ENCODE measurements around the gene GPR84. TPM values are rescaled to one million over a fixed set of nuclear protein-coding genes. Genes with fewer than 3 reads are reported as not detected.

Gene GPR84
- polyA plus RNA-seq, 2 of the 4 experiments (the other 2 are of a cell fraction): not detected

GRCh38 chr12:54368709-54369596 lies 4.7 kb upstream of the GPR84 start (continued):
- TF ChIP-seq RFX5 (IDR thresholded peaks at IDR 0.05) (no peak), EP300 (IDR thresholded peaks at IDR 0.05) (no peak), USF2 (IDR thresholded peaks at IDR 0.05) (no peak), HMGXB4 (CRISPR knock-in tag; IDR thresholded peaks at IDR 0.05; ENCODE audit: borderline replicate concordance) (no peak), NFE2L2 (conservative IDR thresholded peaks at IDR 0.05; ENCODE audit: low read length) (no peak), EHMT2 (IDR thresholded peaks at IDR 0.05; ENCODE audit: low read depth) (no peak), NPAS2 (CRISPR knock-in tag; IDR thresholded peaks at IDR 0.05; ENCODE audit: borderline replicate concordance) (no peak)

DNA sequence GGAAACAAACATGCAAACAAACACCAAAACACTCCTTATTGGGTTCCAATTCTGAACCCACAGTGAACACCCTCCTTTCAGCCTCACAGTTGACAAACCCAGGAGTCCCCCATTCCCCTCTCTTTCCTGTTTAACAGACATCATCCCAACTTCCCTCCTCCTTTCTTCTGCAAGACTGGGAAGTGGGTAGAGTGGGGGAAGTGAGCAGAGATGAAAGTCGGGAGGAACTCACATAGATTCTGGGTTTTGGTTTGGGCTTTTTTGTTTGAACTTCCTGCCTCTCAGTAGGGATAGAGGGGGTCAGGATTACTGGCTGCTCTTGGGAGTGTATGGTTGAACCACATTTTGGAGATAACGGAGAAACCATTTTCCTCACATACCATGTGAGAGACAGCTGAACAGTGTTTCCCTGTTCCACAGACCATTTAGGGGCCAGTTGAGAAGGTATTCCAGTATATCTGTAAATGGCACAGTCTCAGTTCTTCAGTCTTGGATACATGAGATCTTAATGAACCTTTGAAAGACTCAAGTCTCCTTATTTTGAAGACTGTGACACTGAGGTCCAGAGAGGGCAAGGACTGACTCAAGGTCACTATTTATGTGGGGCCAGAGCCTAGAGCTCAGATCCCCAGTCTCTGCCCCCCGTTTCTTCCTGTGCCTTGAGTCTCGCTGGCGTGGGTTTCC lies 3.9 kb upstream of the GPR84 start:
- ATAC-seq (peak; percentile 1 to 3; a peak in 4 of 6 replicates), FAIRE-seq (no peak), DNase-seq (ENCODE audit: low read depth in 1 of 2, low spot score in 1 of 2) (no peak)
- TF ChIP-seq HOXA7 (CRISPR knock-in tag; IDR thresholded peaks at IDR 0.05): no peak
- TF ChIP-seq, protein P1, sequence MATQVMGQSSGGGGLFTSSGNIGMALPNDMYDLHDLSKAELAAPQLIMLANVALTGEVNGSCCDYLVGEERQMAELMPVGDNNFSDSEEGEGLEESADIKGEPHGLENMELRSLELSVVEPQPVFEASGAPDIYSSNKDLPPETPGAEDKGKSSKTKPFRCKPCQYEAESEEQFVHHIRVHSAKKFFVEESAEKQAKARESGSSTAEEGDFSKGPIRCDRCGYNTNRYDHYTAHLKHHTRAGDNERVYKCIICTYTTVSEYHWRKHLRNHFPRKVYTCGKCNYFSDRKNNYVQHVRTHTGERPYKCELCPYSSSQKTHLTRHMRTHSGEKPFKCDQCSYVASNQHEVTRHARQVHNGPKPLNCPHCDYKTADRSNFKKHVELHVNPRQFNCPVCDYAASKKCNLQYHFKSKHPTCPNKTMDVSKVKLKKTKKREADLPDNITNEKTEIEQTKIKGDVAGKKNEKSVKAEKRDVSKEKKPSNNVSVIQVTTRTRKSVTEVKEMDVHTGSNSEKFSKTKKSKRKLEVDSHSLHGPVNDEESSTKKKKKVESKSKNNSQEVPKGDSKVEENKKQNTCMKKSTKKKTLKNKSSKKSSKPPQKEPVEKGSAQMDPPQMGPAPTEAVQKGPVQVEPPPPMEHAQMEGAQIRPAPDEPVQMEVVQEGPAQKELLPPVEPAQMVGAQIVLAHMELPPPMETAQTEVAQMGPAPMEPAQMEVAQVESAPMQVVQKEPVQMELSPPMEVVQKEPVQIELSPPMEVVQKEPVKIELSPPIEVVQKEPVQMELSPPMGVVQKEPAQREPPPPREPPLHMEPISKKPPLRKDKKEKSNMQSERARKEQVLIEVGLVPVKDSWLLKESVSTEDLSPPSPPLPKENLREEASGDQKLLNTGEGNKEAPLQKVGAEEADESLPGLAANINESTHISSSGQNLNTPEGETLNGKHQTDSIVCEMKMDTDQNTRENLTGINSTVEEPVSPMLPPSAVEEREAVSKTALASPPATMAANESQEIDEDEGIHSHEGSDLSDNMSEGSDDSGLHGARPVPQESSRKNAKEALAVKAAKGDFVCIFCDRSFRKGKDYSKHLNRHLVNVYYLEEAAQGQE (IDR thresholded peaks at IDR 0.05): peak; percentile 67
- peak overlapping the region; percentile 93 for H3K4me2 ChIP-seq
- CTCF ChIA-PET: interaction anchor here (0.8 to 4.1 kb wide), 47 partner anchors 8 to 315 kb away, joined by 3 to 44 read pairs (median 6); partner anchors contain the start of genes COPZ1, HOXC4 and ZNF385A
- 34% methylated on average over 5 of the region's 5 CpGs for WGBS (ENCODE audit: missing lambda C conversion rate)
- peak overlapping the region; percentile 46 to 84 for H3K27ac ChIP-seq
- POLR2A ChIA-PET: interaction anchor here (0.7 kb wide), 1 partner anchor 27 kb away, joined by 3 read pairs; no protein-coding TSS in a partner anchor
- no peaks in the 10 kb centered on the region for H3K9me3 ChIP-seq
- H3K4me3 ChIP-seq: no peak overlapping the region
- peaks cover 44% of the 10 kb centered on the region for H3K4me1 ChIP-seq

DNA sequence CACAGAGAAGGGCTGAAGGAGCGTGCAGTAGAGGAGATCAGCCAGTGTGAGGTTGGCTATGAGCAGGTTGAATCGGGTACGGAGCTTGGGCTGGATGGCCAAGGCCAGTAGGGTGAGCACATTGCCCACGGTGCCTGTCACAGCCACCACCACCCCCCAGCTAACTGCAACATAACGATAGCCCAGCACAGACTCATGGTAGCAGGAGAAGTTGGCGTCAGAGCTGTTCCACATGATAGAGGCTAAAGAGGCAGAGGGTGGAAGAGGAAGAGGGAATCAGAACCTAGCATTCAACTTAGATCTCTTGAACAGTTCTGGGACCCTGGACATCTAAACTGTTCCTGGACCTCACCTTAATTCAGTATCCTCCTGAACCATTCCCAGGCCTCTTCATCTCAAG lies 668 bp downstream of the GPR84 start:
- Histone ChIP-seq H3K4me2 (no peak overlapping the region), H3K4me3 (no peak overlapping the region), H3K9me3 (no peaks in the 10 kb centered on the region), H3K27ac (no peak overlapping the region), H3K4me1 (peaks cover 20% of the 10 kb centered on the region)
- TF ChIP-seq JUNB (IDR thresholded peaks at IDR 0.05) (no peak), RNF2 (IDR thresholded peaks at IDR 0.05; ENCODE audit: borderline replicate concordance, low read depth) (no peak), NR3C1 (IDR thresholded peaks at IDR 0.05) (no peak), POLR2A (IDR thresholded peaks at IDR 0.05; ENCODE audit: low read length) (no peak), MAFK (IDR thresholded peaks at IDR 0.05; ENCODE audit: partially characterized antibody) (no peak), JUN (IDR thresholded peaks at IDR 0.05) (no peak), MAZ (IDR thresholded peaks at IDR 0.05; ENCODE audit: borderline replicate concordance, low read depth, low read length) (no peak), ESRRA (IDR thresholded peaks at IDR 0.05; ENCODE audit: borderline replicate concordance, low read length) (no peak)
- WGBS (ENCODE audit: missing lambda C conversion rate): 61% methylated on average over 6 of the region's 6 CpGs
- ChIA-PET CTCF (interaction anchor here (0.6 to 9.2 kb wide), 15 partner anchors 7 to 378 kb away, joined by 3 to 125 read pairs (median 5); partner anchors contain the start of gene HOXC10), POLR2A (no interaction called here)
- no peak for ATAC-seq
- DNase-seq (ENCODE audit: low read depth in 1 of 2, low spot score in 1 of 2): no peak
- no peak for FAIRE-seq
